AG04450 (cell line): ENCODE data around the gene EHBP1. TPM values are rescaled to one million over a fixed set of nuclear protein-coding genes. Genes with fewer than 3 reads are reported as not detected.

ENCODE experiments used
- CTCF ChIA-PET: fragments of 300-600, 350-600 bp; formaldehyde crosslinking; extraction: SDS; loops from one replicate; lab custom pipeline; 2022; ENCODE audit warnings: antibody characterized with exemption, inconsistent platforms; lab: Charles Lee
- POLR2A ChIA-PET: fragments of 350-600 bp; formaldehyde crosslinking; extraction: SDS; loops from one replicate; lab custom pipeline; 2021; ENCODE audit warnings: antibody characterized with exemption, inconsistent platforms; lab: Yijun Ruan, JAX
- DNase-seq: peaks from one replicate; pipeline ENCODE4 v3.0.0-alpha.2; 2011; ENCODE audit warnings: low read depth, low spot score
- H3K27ac ChIP-seq: one replicate; pipeline ENCODE4 v1.5.1; 2012; ENCODE audit warnings: low read depth, low read length, control low read depth
- H3K27me3 ChIP-seq: one replicate; pipeline ENCODE4 v1.6.0; 2012; ENCODE audit warnings: low read length; ENCODE audit not compliant: control insufficient read depth, insufficient read depth
- H3K4me3 ChIP-seq: 2 replicates; pipeline ENCODE4 v1.5.1; 2011; ENCODE audit warnings: mild to moderate bottlenecking, low read depth, low read length, control low read depth
- H3K9me3 ChIP-seq: 2 replicates; pipeline ENCODE4 v1.5.1; 2012; ENCODE audit warnings: low read length; ENCODE audit not compliant: control insufficient read depth, insufficient read depth
- CTCF ChIP-seq: IDR thresholded peaks from 2 replicates; pipeline ENCODE4 v1.5.1; 2011; ENCODE audit warnings: low read depth, low read length, control low read depth, inconsistent platforms
- polyA plus RNA-seq: library from polyadenylated mRNA; depleted of rRNA; stranded (reverse); fragments of >200 nt; gene quantifications from 2 replicates; pipeline ENCODE4 v1.2.3, GENCODE V29; 2011

Gene EHBP1
- polyA plus RNA-seq, 1 experiment, result 68.6 TPM

GRCh38 chr2:63051795-63052333 lies 346.4 kb downstream of the EHBP1 start:
- CTCF ChIA-PET, result no interaction called here
- Histone ChIP-seq H3K9me3 (peaks cover 61% of the 10 kb centered on the region), H3K27me3 (peaks cover 95% of the 10 kb centered on the region), H3K4me3 (no peak overlapping the region), H3K27ac (no peak overlapping the region)
- DNase-seq, result no peak
- TF ChIP-seq CTCF, result no peak
- POLR2A ChIA-PET, result no interaction called here

GRCh38 chr2:63052411-63053080 lies 347.0 kb downstream of the EHBP1 start:
- ChIA-PET CTCF (no interaction called here), POLR2A (no interaction called here)
- DNase-seq, result no peak
- TF ChIP-seq CTCF, result no peak
- peaks cover 56% of the 10 kb centered on the region for H3K9me3 ChIP-seq
- no peak overlapping the region for H3K4me3 ChIP-seq
- no peak overlapping the region for H3K27ac ChIP-seq
- H3K27me3 ChIP-seq, result peaks cover 95% of the 10 kb centered on the region

GRCh38 chr2:63053081-63053888 lies 347.8 kb downstream of the EHBP1 start:
- DNase-seq, result no peak
- H3K9me3 ChIP-seq, result peaks cover 49% of the 10 kb centered on the region
- H3K27ac ChIP-seq, result no peak overlapping the region
- TF ChIP-seq CTCF, result no peak
- H3K4me3 ChIP-seq, result no peak overlapping the region
- CTCF ChIA-PET, result no interaction called here
- H3K27me3 ChIP-seq, result peaks cover 95% of the 10 kb centered on the region
- POLR2A ChIA-PET, result no interaction called here

- Histone ChIP-seq H3K27me3 (peaks cover 95% of the 10 kb centered on the region), H3K4me3 (peak overlapping the region; percentile 17; the same call in 1 of the 2 replicates), H3K9me3 (peaks cover 44% of the 10 kb centered on the region), H3K27ac (no peak overlapping the region)
- DNase-seq, result no peak
- TF ChIP-seq CTCF, result peak; percentile 44
- CTCF ChIA-PET, result interaction anchor here (0.8 to 1.5 kb wide), 3 partner anchors 13 to 597 kb away, joined by 3 to 4 read pairs (median 3); no protein-coding TSS in a partner anchor
- POLR2A ChIA-PET, result no interaction called here
These were observed 348.5 kb downstream of the EHBP1 start for GRCh38 chr2:63053889-63054602.
